AG04450 (cell line): Measurements from ENCODE around the gene SYMPK. TPM values are rescaled to one million over a fixed set of nuclear protein-coding genes. Genes with fewer than 3 reads are reported as not detected.
A peak's percentile ranks its signal among the peaks of the same experiment; 100 is the strongest.

Source experiments
- CTCF ChIA-PET: fragments of 300-600, 350-600 bp; formaldehyde crosslinking; extraction: SDS; loops from one replicate; lab custom pipeline; 2022; ENCODE audit warnings: antibody characterized with exemption, inconsistent platforms; lab: Charles Lee
- POLR2A ChIA-PET: fragments of 350-600 bp; formaldehyde crosslinking; extraction: SDS; loops from one replicate; lab custom pipeline; 2021; ENCODE audit warnings: antibody characterized with exemption, inconsistent platforms; lab: Yijun Ruan, JAX
- DNase-seq: peaks from one replicate; pipeline ENCODE4 v3.0.0-alpha.2; 2011; ENCODE audit warnings: low read depth, low spot score
- H3K27ac ChIP-seq: one replicate; pipeline ENCODE4 v1.5.1; 2012; ENCODE audit warnings: low read depth, low read length, control low read depth
- H3K27me3 ChIP-seq: one replicate; pipeline ENCODE4 v1.6.0; 2012; ENCODE audit warnings: low read length; ENCODE audit not compliant: control insufficient read depth, insufficient read depth
- H3K4me3 ChIP-seq: 2 replicates; pipeline ENCODE4 v1.5.1; 2011; ENCODE audit warnings: mild to moderate bottlenecking, low read depth, low read length, control low read depth
- H3K9me3 ChIP-seq: 2 replicates; pipeline ENCODE4 v1.5.1; 2012; ENCODE audit warnings: low read length; ENCODE audit not compliant: control insufficient read depth, insufficient read depth
- polyA plus RNA-seq: library from polyadenylated mRNA; depleted of rRNA; stranded (reverse); fragments of >200 nt; gene quantifications from 2 replicates; pipeline ENCODE4 v1.2.3, GENCODE V29; 2011
- TF ChIP-seq, protein P1 (sequence below): IDR thresholded peaks from 2 replicates; pipeline ENCODE4 v1.5.1; 2011; ENCODE audit warnings: low read depth, low read length, control low read depth, inconsistent platforms

The SYMPK gene
- polyA plus RNA-seq, 1 experiment, result 63.1 TPM

DNA sequence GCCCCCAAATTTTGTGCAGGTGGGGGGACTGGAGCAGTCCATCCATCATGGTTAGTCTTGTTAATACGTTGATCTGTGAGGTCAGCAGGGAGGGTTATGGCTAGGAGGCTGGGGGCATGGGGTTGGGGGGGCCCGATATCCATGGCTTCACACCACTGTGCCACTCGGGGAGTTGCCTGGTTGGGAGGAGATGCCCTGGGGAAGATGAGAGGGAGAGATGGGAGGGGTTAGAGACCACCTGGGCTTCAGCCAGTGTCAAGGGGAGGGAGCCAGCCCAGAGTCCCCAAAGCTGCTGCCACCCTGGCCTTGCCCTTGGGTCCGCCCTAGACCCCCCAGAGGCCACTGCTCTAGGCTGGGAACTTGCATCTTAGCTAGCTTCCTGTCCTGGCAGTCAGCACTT is 78.9 kb downstream of the SYMPK start:
- DNase-seq, result no peak
- no peaks in the 10 kb centered on the region for H3K27me3 ChIP-seq
- H3K9me3 ChIP-seq, result no peaks in the 10 kb centered on the region
- TF ChIP-seq, protein P1, sequence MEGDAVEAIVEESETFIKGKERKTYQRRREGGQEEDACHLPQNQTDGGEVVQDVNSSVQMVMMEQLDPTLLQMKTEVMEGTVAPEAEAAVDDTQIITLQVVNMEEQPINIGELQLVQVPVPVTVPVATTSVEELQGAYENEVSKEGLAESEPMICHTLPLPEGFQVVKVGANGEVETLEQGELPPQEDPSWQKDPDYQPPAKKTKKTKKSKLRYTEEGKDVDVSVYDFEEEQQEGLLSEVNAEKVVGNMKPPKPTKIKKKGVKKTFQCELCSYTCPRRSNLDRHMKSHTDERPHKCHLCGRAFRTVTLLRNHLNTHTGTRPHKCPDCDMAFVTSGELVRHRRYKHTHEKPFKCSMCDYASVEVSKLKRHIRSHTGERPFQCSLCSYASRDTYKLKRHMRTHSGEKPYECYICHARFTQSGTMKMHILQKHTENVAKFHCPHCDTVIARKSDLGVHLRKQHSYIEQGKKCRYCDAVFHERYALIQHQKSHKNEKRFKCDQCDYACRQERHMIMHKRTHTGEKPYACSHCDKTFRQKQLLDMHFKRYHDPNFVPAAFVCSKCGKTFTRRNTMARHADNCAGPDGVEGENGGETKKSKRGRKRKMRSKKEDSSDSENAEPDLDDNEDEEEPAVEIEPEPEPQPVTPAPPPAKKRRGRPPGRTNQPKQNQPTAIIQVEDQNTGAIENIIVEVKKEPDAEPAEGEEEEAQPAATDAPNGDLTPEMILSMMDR, result no peak
- H3K4me3 ChIP-seq, result no peak overlapping the region
- ChIA-PET POLR2A (no interaction called here), CTCF (interaction anchor here (1.3 to 2.0 kb wide), 2 partner anchors 15 kb away, joined by 3 to 8 read pairs; partner anchors contain the start of gene SIX5)
- H3K27ac ChIP-seq, result peak overlapping the region; percentile 94

DNA sequence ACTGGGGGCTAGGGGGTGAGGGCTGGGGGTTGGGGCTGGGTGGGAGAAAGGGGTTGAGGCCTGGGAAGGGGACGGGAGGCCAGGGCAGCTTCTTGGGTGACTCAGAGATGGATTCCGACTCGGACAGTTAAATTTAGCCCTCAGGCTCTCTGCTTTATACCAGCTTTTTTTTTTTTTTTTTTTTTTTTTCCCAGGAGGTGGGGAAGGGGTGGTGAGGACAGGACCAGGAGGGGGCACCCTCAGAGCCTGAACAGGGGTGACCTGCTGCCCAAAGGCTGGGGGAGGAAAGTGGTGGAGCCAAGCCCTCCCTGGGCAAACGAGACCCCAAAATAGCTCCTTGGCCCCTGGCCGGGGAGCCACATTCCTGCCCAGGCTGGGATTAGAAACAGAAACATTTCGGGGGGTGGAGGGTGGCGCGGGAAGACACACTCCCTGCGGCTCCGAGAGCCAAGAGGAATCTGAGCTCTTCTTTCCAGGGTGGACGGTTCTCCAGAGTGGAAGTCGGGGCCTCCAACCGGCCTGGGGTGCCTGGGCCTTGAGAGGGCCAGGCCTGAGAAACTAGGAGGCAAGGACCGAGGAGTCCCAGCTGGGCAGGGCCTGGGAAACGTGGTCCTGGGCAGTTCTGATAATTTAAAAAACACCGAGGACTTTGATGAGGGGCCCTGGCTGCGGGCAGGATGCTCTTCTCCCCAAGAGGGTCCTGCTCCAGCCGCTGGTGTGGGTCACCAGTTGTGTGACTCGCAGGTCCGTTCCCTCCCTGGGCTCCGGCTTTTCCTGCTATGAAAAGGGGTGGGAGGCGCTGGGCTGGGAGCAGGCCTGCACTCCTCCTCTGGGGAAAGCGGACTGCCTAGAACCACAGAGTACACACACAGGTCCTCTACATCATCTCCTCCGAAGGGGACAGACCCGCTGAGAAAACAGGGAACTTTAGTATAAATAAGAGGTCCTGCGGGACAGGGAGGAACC is 79.8 kb downstream of the SYMPK start:
- Histone ChIP-seq H3K27me3 (no peaks in the 10 kb centered on the region), H3K4me3 (peak overlapping the region; percentile 62), H3K9me3 (no peaks in the 10 kb centered on the region), H3K27ac (peak overlapping the region; percentile 94)
- POLR2A ChIA-PET, result interaction anchor here (0.6 to 2.8 kb wide), 16 partner anchors 8 to 1946 kb away, joined by 3 to 41 read pairs (median 5); partner anchors contain the start of genes DMWD, FBXO46, SIX5 and SYMPK
- TF ChIP-seq, protein P1, result 0 out of 2 replicates have a peak, but pooled peaks have one; percentile 11
- DNase-seq, result no peak
- CTCF ChIA-PET, result interaction anchor here (0.6 to 2.0 kb wide), 9 partner anchors 13 to 146 kb away, joined by 4 to 20 read pairs (median 6); partner anchors contain the start of genes SIX5 and SNRPD2

DNA sequence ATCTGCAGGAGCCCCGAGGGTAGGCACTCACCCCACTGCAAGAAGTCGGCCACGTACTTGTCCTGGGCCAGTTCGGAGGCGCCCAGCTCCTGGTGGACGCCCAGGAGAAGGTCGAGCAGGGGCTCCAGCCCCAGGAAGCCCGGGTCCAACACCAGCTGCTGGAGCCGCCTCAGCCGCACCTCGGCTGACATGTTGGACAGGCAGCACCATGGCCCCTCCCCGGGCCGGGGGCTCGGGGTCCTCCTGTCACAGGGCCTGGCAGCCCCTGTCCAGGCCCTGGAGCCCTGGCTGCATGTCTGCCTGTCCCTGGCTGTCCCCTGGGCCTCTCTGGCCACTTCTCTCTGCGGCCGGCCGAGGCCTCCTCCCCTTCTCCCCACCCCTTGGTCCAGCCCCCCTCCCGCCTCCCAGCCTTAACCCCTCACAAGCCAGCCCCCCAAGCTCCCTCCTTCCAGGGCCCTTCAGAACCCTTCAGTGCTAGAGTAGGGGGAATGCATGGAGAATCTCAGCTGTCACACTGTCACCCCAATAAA is 80.7 kb downstream of the SYMPK start, which contains the start of gene DMPK:
TSS of gene DMPK (minus strand) at position 329 of the 530 bp plus-strand sequence. CDS start at position 191, 138 bp downstream.
- ChIA-PET CTCF (interaction anchor here (0.5 to 1.9 kb wide), 12 partner anchors 12 to 922 kb away, joined by 3 to 20 read pairs (median 4); partner anchors contain the start of genes SIX5 and SNRPD2), POLR2A (interaction anchor here (0.6 to 2.8 kb wide), 17 partner anchors 9 to 1947 kb away, joined by 3 to 41 read pairs (median 5); partner anchors contain the start of genes DMWD, FBXO46, SIX5 and SYMPK)
- Histone ChIP-seq H3K9me3 (no peaks in the 10 kb centered on the region; the same call in 1 of the 2 replicates), H3K4me3 (peak within 1 kb of the TSS; percentile 62), H3K27ac (peak within 1 kb of the TSS; percentile 94), H3K27me3 (no peaks in the 10 kb centered on the region)
- DNase-seq, result no peak
- TF ChIP-seq, protein P1, result no peak

DNA sequence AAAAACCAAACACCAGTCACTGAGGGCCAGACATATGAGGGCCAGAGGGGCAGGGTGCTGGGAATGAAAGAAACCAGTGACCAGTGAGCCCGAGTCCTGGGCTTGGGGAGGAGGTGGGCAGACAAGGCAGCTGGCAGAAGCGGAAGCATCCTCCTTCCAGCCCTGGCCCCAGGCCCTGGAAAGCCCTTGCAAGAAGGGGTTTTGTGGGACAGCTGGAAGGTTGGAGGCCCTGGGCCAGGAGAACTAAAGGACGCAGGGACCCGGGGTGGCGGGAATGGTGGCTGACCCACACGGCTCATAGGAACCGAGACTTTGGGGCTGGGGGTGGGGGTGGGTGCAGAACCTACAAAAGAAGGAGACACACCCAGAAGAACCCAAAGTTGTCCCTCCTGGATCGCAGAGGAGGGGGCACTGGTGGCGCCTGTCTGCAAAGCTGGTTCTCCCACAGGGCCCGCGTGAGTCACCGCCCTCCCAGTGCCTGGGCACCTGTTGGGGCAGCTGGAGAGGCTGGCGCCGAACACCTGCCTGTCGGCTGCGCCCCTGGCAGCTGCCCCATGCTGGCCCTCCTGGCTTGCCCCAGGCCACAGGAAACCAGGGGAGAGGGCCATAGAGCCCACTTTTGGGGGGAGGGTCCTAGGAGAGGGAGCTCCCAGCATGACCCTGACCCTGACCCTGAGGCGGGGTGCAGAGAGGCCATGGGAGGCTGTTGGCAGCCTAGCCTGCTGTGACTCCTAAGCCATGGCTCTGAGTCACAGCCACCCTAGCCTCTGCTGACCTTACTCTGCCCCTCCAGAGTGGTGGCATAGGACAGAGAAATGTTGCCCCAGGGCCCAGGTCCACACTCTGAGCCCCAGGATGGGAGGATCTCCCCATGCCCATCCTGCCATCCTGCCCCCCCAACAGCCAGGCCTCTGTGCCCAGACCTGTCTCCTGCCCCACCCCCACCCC is 81.5 kb downstream of the SYMPK start:
- ChIA-PET CTCF (interaction anchor here (0.6 to 1.9 kb wide), 4 partner anchors 12 to 923 kb away, joined by 3 to 20 read pairs (median 4); partner anchors contain the start of gene SIX5), POLR2A (interaction anchor here (0.6 to 2.8 kb wide), 4 partner anchors 11 to 200 kb away, joined by 3 to 41 read pairs (median 24); partner anchors contain the start of genes DMWD and SIX5)
- Histone ChIP-seq H3K9me3 (no peaks in the 10 kb centered on the region; the same call in 1 of the 2 replicates), H3K4me3 (peak overlapping the region; percentile 62), H3K27me3 (no peaks in the 10 kb centered on the region), H3K27ac (peak overlapping the region; percentile 39)
- TF ChIP-seq, protein P1, result no peak
- DNase-seq, result no peak
